AG08396 (cell line): ENCODE results near the gene POLR3H.

Source experiments
- DNase-seq: peaks from one replicate; pipeline ENCODE4 v3.0.0; 2012; ENCODE audit warnings: low spot score, mixed read lengths

POLR3H gene

DNA sequence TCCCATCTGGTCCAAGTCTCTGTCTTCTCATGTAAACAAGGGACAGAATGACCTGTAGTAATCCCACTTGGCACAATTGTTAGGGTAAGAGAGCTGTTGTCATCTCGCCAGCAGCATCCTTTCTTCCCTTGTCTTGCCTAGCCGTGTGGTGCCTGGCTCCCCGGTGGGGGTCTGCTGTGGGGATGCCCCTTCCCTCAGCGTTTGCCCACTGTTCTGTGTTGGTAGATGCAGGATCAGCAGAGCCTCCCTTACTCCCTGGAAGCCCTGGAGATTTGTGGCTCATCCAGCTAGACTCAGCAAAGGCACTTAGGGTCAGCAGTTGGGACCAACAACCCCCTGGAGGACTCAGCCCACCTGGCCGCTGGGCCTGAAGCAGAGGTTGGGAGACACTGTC is 62.3 kb downstream of the POLR3H start:
- DNase-seq = no peak

GRCh38 chr22:41481131-41481830 is 63.0 kb downstream of the POLR3H start:
- peak; percentile 46 for DNase-seq

- peak; percentile 48 for DNase-seq
Observed at GRCh38 chr22:41480397-41480735, 63.9 kb downstream of the POLR3H start.

- DNase-seq = peak; percentile 71
Observed at GRCh38 chr22:41479671-41480396, 64.4 kb downstream of the POLR3H start.

GRCh38 chr22:41478891-41479521 is 65.3 kb downstream of the POLR3H start:
- DNase-seq = no peak

DNA sequence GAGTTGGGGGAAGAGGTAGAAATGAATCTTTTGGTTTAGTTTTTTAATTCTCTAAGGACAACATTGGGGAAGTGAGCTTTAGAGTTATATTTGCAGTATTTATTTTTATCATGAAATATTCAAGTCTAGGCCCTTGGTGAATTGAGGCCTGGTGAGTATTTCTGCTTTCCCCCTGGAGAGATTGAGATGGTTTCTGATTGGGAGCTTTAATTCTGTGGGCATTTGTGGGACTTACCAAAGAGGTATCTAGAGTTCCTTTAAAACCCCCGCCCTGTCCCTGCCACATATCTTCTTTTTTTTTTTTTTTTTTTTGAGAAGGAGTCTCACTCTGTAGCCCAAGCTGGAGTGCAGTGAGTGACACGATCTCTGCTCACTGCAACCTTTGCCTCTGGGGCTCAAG is 65.8 kb downstream of the POLR3H start:
- DNase-seq = no peak
